NCI-H1436 (cell line): ENCODE measurements around the gene PAQR7.
"Not testable (repeated sequence)": the region's sequence is repeated elsewhere in the genome, so short reads cannot be mapped to it uniquely, and the experiment has no call there.

Experiments
- DNase-seq: peaks from one replicate; lab custom pipeline; 2025; lab: John Stamatoyannopoulos, UW

PAQR7 gene

DNA sequence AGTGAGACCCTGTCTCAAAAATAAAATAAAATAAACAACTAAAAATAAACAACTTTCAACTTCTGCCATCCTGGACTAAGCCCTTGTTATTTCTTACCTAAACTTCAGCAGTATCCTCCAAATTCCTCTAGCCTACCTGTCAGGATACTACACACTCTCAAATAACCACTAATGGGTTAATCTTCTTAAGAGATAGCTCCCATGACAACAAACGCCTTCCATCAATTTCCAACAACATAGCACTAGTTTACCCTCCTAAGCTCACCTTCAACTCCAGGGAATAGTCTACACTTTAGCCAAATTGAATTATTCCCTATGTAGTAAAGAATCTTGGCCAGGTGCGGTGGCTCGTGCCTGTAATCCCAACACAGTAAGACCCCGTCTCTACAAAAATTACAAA, 27.6 kb downstream of the PAQR7 start:
- DNase-seq, result no peak

DNA sequence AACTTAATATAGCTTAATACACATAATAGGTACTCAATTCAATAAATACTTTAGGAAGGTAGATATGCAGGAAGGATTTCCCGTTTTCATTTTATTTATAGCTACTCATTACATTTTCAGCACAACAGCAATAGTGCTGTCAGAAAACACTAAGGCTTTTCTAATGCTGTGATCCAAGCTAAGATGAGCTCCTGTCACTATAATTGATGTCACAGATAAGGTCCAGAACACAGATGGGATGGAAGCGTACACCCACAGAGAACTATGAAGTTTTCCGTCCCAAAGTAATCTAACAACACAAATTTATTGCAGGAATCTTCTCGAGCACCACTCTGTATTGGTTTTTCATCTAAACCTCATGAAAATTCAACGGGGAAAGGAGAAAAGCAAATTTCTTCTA, 29.8 kb downstream of the PAQR7 start:
- DNase-seq, result no peak

DNA sequence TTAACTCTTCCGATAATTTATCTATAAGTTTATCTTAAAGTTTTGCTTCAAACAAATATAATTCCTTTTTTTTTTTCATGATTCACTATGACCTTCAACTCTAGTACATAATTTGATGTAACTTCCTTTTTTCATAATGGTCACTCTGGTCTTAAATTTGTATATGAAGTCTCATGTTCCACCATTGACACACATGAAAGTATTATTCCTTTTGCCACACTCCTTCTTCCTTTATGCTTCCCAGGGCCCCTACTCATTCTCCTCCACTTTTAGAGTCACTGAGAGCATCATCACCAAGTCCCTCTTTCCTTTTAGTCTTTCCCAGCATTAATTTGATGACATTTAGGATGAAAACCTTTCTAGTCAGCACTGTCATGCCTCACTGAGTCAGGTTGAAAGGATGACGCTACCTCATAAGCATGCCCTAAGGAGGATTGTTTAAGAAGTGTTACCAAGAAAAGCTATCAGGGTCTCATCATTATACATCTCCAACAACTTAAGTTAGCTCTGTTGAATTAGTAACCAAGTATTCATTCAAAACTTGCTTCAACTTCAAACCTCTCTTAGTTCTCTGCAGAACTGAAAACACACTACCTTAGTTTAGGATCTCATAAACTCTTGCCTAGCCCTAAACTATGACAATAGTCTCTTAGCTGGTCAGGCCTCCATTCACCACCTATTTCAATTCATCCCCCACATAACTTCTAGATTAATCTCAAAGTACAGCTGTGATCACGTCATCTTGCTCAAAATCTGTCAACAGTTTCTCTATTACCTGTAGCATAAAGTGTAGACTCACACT, 30.8 kb downstream of the PAQR7 start:
- DNase-seq, result no peak

DNA sequence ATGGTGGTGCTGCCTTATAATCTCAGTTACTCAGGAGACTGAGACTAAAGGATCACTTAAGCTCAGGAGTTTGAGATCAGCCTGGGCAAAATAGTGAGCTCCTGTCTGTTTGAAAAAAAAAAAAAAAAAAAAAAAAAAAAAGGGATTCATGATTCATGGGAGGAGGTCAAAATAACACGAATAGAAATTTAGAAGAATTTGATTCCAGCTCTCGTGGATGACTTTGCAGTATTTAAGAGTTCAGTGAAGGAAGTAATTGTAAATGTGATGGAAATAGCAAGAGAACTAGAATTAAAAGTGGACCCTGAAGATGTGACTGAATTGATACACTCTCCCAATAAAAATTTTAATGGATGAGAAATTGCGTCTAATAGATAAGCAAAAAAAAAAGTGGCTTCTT, 32.0 kb downstream of the PAQR7 start:
- DNase-seq, result no peak

DNA sequence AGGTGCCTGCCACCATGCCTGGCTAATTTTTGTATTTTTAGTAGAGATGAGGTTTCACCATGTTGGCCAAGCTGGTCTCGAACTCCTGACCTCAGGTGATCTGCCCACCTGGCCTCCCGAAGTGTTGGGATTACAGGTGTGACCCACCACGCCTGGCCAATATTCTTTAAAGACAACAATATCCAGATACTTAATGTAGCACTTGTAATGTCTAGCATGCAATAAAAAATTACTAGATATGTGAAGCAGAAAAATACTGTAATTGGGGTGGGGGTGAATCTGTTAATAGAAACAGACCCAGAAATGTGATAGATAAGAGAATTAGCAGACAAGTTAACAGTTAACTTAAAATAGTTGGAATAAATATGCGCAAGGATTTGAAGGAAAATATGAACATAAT, 35.7 kb downstream of the PAQR7 start:
- DNase-seq, result not testable (repeated sequence)

DNA sequence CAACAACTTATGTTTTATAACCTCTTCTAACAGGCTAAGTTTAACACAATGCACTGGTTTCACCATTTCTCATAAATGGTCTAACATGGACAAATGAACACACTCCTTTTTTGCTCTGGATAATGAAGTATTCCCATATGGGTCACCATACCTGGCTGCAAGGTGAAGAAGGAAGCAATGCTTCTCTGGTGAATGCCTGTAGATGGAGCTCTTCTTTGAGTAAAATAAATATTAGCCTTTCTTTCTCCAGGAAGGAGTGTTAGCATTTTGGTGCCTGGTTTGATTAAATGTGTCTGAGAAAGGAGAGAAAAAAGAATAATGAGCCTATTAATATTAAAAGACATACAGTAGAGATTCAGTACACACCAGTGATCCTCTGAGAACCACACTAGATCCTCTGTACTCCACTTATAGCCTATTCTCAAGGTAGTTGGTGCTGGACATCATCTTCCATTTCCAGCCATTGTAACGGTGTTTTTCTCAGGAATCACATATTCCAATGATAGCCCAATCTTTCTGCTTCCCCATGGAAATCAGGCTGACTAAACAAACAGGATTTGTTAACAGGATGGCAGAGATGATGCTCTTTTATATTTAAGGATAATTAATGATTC, 38.1 kb downstream of the PAQR7 start:
- no peak for DNase-seq

DNA sequence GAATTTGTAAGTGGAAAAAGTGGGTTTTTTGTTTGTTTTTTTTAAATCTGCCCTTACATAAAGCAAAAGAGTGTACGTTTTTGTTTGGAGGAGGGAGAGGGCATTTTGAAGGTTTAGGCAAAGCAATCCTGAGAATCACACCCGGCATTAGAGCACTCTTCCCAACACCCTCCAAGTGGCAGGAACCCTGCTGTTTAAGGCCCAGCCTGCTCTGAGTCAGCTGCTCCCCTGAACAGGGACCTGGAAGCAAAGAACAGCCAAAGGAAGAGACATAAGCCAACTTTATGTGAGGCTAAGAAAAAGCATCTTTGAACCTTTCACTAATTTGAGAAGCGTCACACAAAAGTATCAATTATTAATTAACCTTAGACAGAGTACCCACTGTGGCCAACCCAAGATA, 38.8 kb downstream of the PAQR7 start:
- no peak for DNase-seq

DNA sequence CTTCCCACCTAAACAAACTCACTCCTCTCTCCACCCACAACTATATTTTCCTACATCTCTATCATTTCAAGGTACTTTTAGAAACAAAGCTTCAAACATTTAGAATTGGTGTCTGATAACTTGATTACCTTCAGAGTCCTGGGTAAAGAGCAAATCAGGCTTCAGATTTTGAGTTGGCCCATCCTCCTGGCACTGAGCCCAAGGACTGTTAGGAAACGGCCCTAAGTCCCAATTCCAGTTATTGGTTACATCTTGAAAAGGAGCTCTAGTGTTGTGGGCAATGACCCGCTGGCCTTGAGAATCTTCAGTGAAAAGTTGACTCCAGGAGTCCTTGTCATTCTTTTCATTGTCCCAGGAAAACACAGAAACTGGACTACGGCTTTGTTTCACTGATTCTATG, 40.6 kb downstream of the PAQR7 start:
- DNase-seq, result no peak

DNA sequence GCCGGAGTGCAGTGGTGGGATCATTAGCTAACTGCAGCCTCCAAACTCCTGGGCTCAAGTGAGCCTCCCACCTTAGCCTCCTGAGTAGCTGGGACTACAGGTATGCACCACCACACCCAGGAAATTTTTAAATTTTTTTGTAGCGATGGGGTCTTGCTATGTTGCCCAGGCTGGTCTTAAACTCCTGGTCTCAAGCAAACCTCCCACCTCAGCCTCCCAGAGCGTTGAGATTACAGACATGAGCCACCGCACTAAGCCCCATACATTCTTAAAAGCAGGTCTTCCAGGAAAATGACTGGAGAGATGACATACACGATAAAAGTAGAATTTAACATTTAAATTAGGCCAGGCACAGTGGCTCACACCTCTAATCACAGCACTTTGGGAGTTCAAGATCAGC, 42.4 kb downstream of the PAQR7 start:
- DNase-seq, result no peak

DNA sequence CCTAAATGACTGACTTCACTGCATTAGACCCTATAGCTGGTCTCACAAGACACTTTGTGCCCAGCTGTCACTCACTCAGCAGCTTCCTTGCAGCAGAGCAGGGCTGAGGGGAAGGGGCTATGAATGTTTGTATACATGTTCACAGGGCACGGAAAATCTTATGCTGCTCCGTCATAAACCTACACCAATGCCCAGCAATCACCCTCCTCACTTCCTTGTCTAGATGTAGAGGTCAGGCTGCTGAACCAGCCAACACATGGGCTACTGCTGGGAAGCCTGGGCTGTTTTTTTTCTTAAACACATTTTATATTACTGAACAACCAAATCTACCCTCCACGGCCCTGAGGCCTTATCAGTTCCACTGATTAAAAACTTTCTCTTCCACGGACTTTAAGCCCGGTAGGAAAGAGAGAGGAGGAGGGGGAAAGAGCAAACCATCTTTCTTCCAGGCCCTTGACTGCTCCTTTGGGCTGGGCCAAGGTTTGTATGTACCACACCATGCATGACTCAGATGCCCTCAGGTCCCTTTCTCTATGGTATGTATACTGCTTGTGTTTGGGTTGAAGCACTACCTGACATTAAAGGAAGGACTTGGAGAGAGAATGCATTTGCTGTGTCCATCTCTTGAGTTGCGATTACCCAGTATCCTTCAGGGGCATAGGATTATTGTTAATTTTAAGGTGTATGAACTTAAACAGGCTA, 43.0 kb downstream of the PAQR7 start:
- no peak for DNase-seq

DNA sequence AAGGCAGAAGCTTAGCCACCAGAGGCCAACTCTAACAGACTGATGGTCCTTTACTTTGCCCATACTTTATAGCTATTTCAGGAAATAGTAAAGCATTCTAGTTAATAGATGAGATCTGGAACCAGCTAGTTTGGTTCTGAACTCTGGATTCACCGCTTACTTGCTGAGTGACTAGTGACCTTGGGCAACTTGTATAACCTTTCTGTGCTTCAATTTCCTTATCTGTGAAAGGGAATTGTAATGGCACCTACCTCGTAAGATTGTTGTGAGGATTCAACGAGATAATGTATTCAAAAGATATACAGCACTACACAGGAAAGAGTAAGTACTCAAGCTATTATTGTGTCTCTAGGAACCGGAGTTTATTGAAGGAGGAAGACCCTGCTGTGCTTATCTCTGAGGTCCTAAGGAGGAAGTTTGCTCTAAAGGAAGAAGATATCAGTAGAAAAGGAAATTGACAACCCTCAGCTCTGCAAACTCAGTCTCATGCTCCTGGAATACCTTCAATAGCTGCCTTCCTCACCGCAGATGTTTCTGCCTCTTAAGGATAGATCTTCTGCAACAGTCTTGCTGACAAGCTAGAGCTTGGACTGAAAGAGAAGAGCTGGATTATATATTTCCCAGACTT, 43.8 kb downstream of the PAQR7 start:
- DNase-seq, result no peak

DNA sequence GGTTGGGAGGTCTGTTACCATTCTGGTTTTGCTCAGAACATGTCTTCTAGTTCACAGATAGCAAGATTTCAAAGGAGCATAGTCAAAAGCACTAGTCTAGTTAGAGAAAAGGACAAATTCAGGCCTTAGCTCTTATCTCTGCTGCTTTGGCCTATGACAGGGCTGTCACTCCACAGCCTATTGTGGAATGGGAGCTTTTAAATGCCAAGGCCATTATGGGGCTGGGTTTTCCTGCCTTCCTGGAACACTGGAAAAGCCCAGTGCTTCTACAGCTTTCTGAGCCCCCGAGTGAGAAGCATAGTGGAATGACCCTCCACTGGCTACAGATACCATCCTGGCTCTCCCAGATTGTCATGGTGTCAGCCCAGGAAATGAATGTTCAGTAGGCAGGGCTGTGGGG, 46.5 kb downstream of the PAQR7 start:
- no peak for DNase-seq

DNA sequence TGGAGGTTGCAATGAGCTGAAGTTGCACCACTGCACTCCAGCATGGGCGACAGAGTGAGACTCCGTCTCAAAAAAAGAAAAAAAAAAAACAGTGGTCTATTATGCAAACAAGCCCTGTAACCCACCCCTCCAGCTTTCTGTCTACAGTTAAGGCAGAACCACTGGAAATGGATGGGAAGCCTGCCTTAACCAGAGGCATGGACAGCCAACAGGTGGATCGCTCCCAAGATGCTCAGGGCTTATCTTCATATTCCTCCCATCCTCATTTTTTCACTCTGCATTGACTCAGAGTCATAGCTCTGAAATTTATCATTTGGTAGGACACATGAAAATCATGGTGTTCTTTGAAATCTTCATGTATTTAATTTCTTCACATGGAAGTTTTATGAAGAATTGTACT, 47.0 kb downstream of the PAQR7 start:
- no peak for DNase-seq

DNA sequence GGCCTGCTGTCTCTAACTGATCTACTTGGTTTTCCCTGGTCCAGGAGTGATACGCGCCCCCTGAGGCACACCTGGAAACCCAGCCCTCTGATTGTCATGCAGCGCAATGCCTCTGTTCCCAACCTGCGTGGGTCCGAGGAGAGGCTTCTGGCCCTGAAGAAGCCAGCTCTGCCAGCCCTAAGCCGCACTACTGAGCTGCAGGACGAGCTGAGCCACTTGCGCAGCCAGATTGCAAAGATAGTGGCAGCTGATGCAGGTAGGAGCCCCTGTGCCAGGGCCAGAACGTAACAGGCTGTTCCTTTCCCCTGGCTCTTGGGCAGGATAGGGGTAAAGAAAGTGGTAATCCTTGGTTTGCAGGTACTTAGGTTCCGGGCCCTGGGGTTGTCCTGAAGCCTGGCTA, 48.9 kb downstream of the PAQR7 start:
- no peak for DNase-seq

DNA sequence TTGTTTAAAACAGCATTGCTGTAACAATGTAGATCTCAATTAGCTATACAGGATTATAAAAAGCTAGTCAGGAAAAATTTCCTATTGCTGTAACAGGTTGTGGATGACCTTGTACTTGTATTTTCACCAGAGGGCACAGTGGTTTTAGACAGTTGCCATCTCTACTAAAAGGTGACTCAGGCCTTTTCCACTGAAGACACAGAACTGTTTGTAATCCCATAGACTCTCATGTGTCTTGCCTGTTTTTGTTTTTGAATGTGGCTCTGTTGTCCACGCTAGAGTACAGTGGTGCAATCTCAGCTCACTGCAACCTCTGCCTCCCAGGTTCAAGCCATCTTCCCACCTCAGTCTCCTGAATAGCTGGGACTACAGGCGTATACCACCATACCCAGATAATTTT, 49.9 kb downstream of the PAQR7 start:
- DNase-seq, result no peak

DNA sequence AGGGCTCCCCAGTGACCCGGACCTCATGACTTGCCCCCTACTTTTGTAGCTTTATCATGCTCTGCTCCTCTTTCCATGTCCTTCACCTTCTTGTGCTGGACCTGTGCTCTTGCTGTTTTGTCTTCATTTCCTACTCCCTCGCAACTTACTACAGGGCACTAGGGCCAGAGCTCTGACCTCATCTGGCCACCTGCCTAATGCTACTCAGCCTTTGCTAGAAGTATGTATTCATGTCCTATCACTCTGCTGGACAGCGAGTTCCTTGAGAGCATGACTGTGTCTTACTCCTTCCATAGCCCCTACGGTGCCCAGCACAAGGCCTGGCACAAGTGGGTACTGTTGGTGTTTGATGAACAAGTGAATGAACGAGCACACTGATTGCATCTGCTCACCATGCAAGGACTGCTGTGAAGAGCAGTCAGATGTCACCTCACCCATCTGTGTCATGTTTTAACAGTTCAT, 53.8 kb downstream of the PAQR7 start:
- DNase-seq, result no peak

DNA sequence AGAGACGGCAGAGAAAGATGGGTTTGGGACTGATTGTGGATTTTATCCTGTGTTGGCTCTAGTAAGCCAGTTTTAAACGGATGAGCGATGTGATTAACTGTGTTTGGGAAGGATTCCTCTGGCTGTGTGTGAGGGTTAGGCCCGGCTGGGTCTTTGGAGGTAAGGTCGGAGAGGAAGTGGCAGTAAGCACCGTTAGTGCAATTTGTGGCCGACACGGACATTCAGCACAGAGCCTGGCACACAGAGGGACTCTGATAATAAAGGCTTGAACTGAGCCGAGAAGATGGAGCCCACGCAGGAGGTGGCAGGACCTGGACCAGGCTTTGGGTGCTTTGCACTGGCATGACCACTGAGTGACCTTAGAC, 54.4 kb downstream of the PAQR7 start:
- no peak for DNase-seq

DNA sequence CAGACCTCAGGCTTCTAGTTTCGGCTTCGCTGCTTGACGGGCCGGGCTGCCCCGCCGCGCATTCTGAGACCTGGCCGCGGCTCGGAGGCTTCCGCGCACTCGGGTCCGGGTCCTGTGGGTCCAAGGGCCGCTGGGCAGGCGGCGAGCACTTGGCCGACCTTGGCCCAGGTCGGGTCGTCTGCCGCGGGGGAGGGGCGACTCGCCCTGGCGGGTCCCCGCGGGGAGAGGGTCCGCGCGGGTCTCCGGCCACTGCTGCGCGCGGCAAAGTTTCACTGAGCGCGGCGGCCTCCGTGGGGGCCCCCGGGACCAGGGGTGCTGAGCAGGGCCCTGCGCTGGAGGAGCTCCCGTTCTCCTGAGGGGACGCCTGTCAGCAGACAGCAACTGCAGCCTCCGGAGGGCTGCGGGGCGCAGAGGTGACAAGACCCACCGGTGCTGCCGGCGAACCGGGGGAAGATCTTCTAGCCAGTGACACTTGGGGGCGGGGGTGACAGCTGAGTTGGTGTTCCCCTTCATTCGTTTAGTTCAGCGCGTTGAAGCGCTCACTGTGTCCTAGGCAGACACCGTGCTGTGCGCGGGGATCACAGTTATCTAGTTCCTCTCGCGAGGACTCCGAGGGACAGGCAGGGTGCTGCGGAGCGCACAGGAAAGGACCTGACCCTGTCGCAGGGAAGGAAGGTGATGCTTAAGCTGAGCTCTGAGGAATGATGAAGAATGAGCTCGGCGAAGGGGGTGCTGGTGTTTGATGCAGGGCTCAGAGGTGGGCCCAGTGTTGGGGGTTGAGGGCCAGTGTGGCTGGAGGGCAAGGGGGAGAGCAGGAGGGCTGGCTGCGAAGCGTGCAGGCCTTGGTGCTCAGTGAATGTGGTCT, 55.0 kb downstream of the PAQR7 start:
- no peak for DNase-seq

DNA sequence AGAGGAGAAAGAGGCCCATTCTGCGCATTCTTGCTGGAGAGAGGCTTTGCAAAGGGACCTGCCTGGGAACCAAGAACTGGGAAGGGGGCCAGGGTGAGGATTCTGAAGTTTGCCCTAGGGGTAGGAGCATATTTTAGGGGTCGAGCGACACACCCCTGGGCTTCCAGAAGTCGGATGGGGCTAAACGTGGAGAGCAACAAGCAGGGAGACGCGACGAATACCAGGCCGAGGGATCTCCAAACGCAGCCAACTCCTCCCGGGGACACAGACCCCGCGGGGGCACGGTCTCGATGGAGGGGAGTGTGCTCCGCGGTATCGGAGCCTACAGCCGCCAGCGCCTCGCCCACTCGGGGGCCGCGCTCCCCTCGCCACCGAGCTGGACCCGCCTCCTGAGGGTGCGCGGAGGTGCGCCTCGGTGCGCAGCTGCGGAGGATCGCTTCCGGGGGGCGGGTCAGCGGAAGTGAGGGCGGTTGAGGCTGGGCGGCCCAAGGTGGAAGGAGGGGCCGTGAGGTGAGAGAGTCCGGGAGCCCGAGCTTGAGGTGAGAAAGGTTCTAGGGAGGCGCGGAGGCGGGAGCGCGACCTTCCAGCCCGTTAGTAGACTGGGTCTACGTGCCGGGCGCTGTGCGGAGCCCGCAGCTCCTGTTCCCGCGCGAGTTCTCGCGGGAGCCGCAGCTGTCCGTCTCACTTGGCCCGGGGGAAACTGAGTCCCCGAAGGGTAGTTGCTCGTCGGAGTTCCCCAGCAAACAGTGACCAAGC, 55.8 kb downstream of the PAQR7 start, which contains the start of gene MTFR1L:
MTFR1L (plus strand) TSS at position 464 of the 756 bp plus-strand sequence. CDS start 3,151 bp downstream, outside the sequence.
- DNase-seq, result peak; percentile 73

DNA sequence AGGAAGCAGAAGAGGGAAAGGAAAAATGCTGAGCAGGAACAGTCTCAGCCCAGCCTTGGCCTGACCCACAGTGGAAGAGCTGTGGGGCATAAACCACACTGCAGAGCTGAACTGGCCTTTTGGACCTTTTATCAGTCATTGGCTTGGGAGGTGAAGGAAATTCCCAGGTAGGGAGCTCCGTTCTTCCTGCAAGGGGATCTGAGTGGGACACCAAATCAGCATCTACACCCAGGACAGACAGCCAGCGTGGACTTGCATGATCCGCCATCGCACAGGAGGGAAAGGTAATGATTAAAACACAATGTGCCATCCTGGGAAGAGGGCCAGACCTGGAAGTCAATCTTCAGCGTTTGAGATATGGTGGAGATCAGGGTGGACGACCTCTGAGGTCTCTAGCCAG, 56.9 kb downstream of the PAQR7 start:
- no peak for DNase-seq
